Lung microvascular endothelial cell (primary cell): Measurements from ENCODE around the gene CAMK1. TPM values are rescaled to one million over a fixed set of nuclear protein-coding genes. Genes with fewer than 3 reads are reported as not detected.

Experiments used
- DNase-seq, 2 donors: peaks; one replicate each; pipeline versions ENCODE4 v3.0.0 to v3.0.0-alpha.2; 2010; ENCODE audit warnings: low read depth in 2 of 2
- total RNA-seq: library from RNA; depleted of rRNA; stranded (reverse); fragments of >200 nt; gene quantifications from 2 replicates; pipeline ENCODE4 v1.2.1, GENCODE V29; 2014

Gene CAMK1
- total RNA-seq, result 21.4 and 25.1 TPM in 2 replicates

GRCh38 chr3:9769426-9770275 is at the start of gene CAMK1:
Gene CAMK1 (minus strand): TSS chr3:9769947. CDS start chr3:9767749, 2,198 bp downstream.
- peak; percentile 64 to 76 for DNase-seq

GRCh38 chr3:9818666-9819335 is 49.1 kb upstream of the CAMK1 start:
- no peak for DNase-seq

- no peak for DNase-seq
These were observed 47.7 kb upstream of the CAMK1 start for GRCh38 chr3:9817436-9817835.

GRCh38 chr3:9815986-9816385 is 46.2 kb upstream of the CAMK1 start:
- no peak for DNase-seq

GRCh38 chr3:9812870-9813483 is 43.2 kb upstream of the CAMK1 start:
- DNase-seq, result no peak

- no peak for DNase-seq
These were observed 41.1 kb upstream of the CAMK1 start for GRCh38 chr3:9810846-9811245.

GRCh38 chr3:9810433-9810770 is 40.7 kb upstream of the CAMK1 start:
- DNase-seq, result peak in 1 of 2 donors; percentile 10

GRCh38 chr3:9809615-9810432 is 40.1 kb upstream of the CAMK1 start, which contains the start of gene TTLL3:
Gene TTLL3 (plus strand): TSS chr3:9810262. CDS start chr3:9810662, 400 bp downstream.
- DNase-seq, result peak; percentile 59 to 60

- DNase-seq, result no peak
These were observed 39.5 kb upstream of the CAMK1 start for GRCh38 chr3:9809239-9809614.

- DNase-seq, result peak; percentile 51 to 62
These were observed 38.7 kb upstream of the CAMK1 start for GRCh38 chr3:9808345-9809037.

GRCh38 chr3:9807981-9808344 is 38.2 kb upstream of the CAMK1 start:
- no peak for DNase-seq

- DNase-seq, result no peak
These were observed 37.2 kb upstream of the CAMK1 start for GRCh38 chr3:9806688-9807589.

GRCh38 chr3:9806137-9806536 is 36.4 kb upstream of the CAMK1 start:
- DNase-seq, result no peak

- no peak for DNase-seq
These were observed 35.2 kb upstream of the CAMK1 start for GRCh38 chr3:9804996-9805395.

GRCh38 chr3:9803494-9803893 is 33.7 kb upstream of the CAMK1 start:
- no peak for DNase-seq

- DNase-seq, result peak in 1 of 2 donors; percentile 23
These were observed 30.8 kb upstream of the CAMK1 start for GRCh38 chr3:9800529-9800928.

- peak in 1 of 2 donors; percentile 21 for DNase-seq
These were observed 27.6 kb upstream of the CAMK1 start for GRCh38 chr3:9797196-9797945.

GRCh38 chr3:9795207-9795606 is 25.5 kb upstream of the CAMK1 start:
- DNase-seq, result no peak

- no peak for DNase-seq
These were observed 24.7 kb upstream of the CAMK1 start for GRCh38 chr3:9794400-9794799.
